DND-41 (cell line): ENCODE data around the gene GSS.

ENCODE experiments used
- CTCF ChIP-seq: IDR thresholded peaks from 2 replicates; pipeline ENCODE4 v1.5.1; 2012; ENCODE audit warnings: borderline replicate concordance, low read length, moderate library complexity, mild to moderate bottlenecking; ENCODE audit not compliant: poor library complexity, severe bottlenecking; ENCODE audit errors: extremely low read depth
- EZH2 ChIP-seq: IDR thresholded peaks from 3 replicates; pipeline ENCODE4 v1.6.1; 2012; ENCODE audit warnings: borderline replicate concordance, low read depth, mild to moderate bottlenecking, moderate library complexity, low read length, inconsistent platforms; ENCODE audit not compliant: severe bottlenecking

GRCh38 chr20:34970846-34971560 is 15.4 kb upstream of the GSS start:
- TF ChIP-seq EZH2 (no peak), CTCF (no peak)
